Breast epithelium (tissue), 4 donors: ENCODE results near the gene BID. TPM values are rescaled to one million over a fixed set of nuclear protein-coding genes. Genes with fewer than 3 reads are reported as not detected.

Source experiments
- DNase-seq, 2 donors: peaks; one replicate each; pipeline ENCODE4 v3.0.0-alpha.2; 2019; ENCODE audit warnings: low spot score in 2 of 2
- H3K27ac ChIP-seq, 2 donors: fragments of 200-600 bp; sonication (generic) in 1 of 2; one replicate each; pipeline ENCODE4 v1.5.1; 2016 to 2019; ENCODE audit warnings: mild to moderate bottlenecking in 1 of 2
- H3K27me3 ChIP-seq, 2 donors: fragments of 200-600 bp; sonication (generic) in 1 of 2; one replicate each; pipeline versions ENCODE4 v1.5.1 to v1.6.0; 2017 to 2019; ENCODE audit warnings: control low read depth in 1 of 2, mild to moderate bottlenecking in 1 of 2
- H3K36me3 ChIP-seq: fragments of 200-600 bp; one replicate; pipeline ENCODE4 v1.5.1; 2019
- H3K4me1 ChIP-seq, 2 donors: fragments of 200-600 bp; sonication (generic); one replicate each; pipeline ENCODE4 v1.5.1; 2016 to 2019; ENCODE audit warnings: control low read depth in 1 of 2
- H3K4me3 ChIP-seq, 3 donors: fragments of 200-600 bp; sonication (generic); 1 replicate in 2 of 3; 2 replicates in 1 of 3; pipeline ENCODE4 v1.5.1; 2016 to 2019; ENCODE audit warnings: mild to moderate bottlenecking in 3 of 3, moderate library complexity in 2 of 3
- H3K9me3 ChIP-seq, 2 donors: fragments of 200-600 bp; sonication (generic) in 1 of 2; one replicate each; pipeline ENCODE4 v1.5.1; 2016 to 2019; ENCODE audit warnings: control low read depth in 1 of 2
- CTCF ChIP-seq, 3 donors: fragments of 450-650 bp; IDR thresholded peaks; one replicate each; pipeline ENCODE4 v1.5.1; 2016 to 2017; ENCODE audit warnings: antibody characterized with exemption in 3 of 3, mild to moderate bottlenecking in 3 of 3, moderate library complexity in 3 of 3
- POLR2A ChIP-seq: fragments of 450-650 bp; IDR thresholded peaks from one replicate; pipeline ENCODE4 v1.6.1; 2016; ENCODE audit warnings: antibody characterized with exemption, mild to moderate bottlenecking, moderate library complexity
- POLR2AphosphoS5 ChIP-seq, 3 donors: sonication (generic); formaldehyde crosslinking; IDR thresholded peaks; one replicate each; pipeline ENCODE4 v1.6.1; 2017; ENCODE audit warnings: antibody characterized with exemption in 3 of 3
- intact Hi-C: fragments of 100-400 bp; cut with DNase I; formaldehyde crosslinking; loops from one replicate; pipeline ENCODE4 v1.15.1; 2023; ENCODE audit warnings: low total_unique reads
- total RNA-seq, 3 donors: library from RNA; depleted of rRNA; stranded (reverse); fragments of >200 nt; gene quantifications; one replicate each; pipeline ENCODE4 v1.1.0, GENCODE V29; 2016

The BID gene
- total RNA-seq, 3 donors from 2014 or later: 25.9 to 35.7 (median 29.0) TPM

GRCh38 chr22:17739196-17739975 is 34.9 kb downstream of the BID start:
- DNase-seq: no peak
- no peaks in the 10 kb centered on the region for H3K27me3 ChIP-seq
- H3K4me1 ChIP-seq: no peaks in the 10 kb centered on the region
- no peak overlapping the region for H3K4me3 ChIP-seq
- intact Hi-C loops: no loop called here
- TF ChIP-seq POLR2AphosphoS5 (IDR thresholded peaks at IDR 0.05) (no peak), POLR2A (no peak), CTCF (IDR thresholded peaks at IDR 0.05) (no peak)
- no peaks in the 10 kb centered on the region for H3K9me3 ChIP-seq
- no peak overlapping the region for H3K27ac ChIP-seq
- H3K36me3 ChIP-seq: no peaks in the 10 kb centered on the region

- Histone ChIP-seq H3K36me3 (no peaks in the 10 kb centered on the region), H3K27me3 (no peaks in the 10 kb centered on the region), H3K9me3 (no peaks in the 10 kb centered on the region), H3K4me3 (no peak overlapping the region), H3K4me1 (no peaks in the 10 kb centered on the region), H3K27ac (no peak overlapping the region)
- intact Hi-C loops: no loop called here
- DNase-seq: no peak
- TF ChIP-seq CTCF (IDR thresholded peaks at IDR 0.05) (no peak), POLR2A (no peak)
Observed at GRCh38 chr22:17738386-17739128, 35.7 kb downstream of the BID start.

- H3K4me1 ChIP-seq: no peaks in the 10 kb centered on the region
- no peaks in the 10 kb centered on the region for H3K27me3 ChIP-seq
- DNase-seq: no peak
- H3K36me3 ChIP-seq: peaks cover 6% of the 10 kb centered on the region
- H3K9me3 ChIP-seq: no peaks in the 10 kb centered on the region
- H3K4me3 ChIP-seq: no peak overlapping the region
- no peak overlapping the region for H3K27ac ChIP-seq
- no peak for TF ChIP-seq POLR2AphosphoS5 (IDR thresholded peaks at IDR 0.05)
- no peak for TF ChIP-seq CTCF (IDR thresholded peaks at IDR 0.05)
- no peak for TF ChIP-seq POLR2A
- intact Hi-C loops: no loop called here
Observed at GRCh38 chr22:17734187-17734586, 40.1 kb downstream of the BID start.

- H3K9me3 ChIP-seq: no peaks in the 10 kb centered on the region
- H3K4me3 ChIP-seq: no peak overlapping the region
- peaks cover 6% of the 10 kb centered on the region for H3K36me3 ChIP-seq
- intact Hi-C loops: no loop called here
- no peaks in the 10 kb centered on the region for H3K4me1 ChIP-seq
- H3K27ac ChIP-seq: no peak overlapping the region
- H3K27me3 ChIP-seq: no peaks in the 10 kb centered on the region
- TF ChIP-seq CTCF (IDR thresholded peaks at IDR 0.05) (no peak), POLR2AphosphoS5 (IDR thresholded peaks at IDR 0.05) (no peak), POLR2A (no peak)
- no peak for DNase-seq
Observed at GRCh38 chr22:17733466-17733865, 40.8 kb downstream of the BID start.

- Histone ChIP-seq H3K4me1 (no peaks in the 10 kb centered on the region), H3K36me3 (peaks cover 6% of the 10 kb centered on the region), H3K27ac (no peak overlapping the region), H3K4me3 (no peak overlapping the region), H3K9me3 (no peaks in the 10 kb centered on the region), H3K27me3 (no peaks in the 10 kb centered on the region)
- intact Hi-C loops: no loop called here
- no peak for TF ChIP-seq POLR2A
- TF ChIP-seq POLR2AphosphoS5 (IDR thresholded peaks at IDR 0.05): no peak
- no peak for TF ChIP-seq CTCF (IDR thresholded peaks at IDR 0.05)
- no peak for DNase-seq
Observed at GRCh38 chr22:17732251-17732854, 41.9 kb downstream of the BID start.
